NCI-H2029 (cell line): ENCODE results near the gene RPL9.
"Not testable (repeated sequence)": the region's sequence is repeated elsewhere in the genome, so short reads cannot be mapped to it uniquely, and the experiment has no call there.

Experiments
- DNase-seq: peaks from one replicate; lab custom pipeline; 2025; lab: John Stamatoyannopoulos, UW

RPL9 gene

DNA sequence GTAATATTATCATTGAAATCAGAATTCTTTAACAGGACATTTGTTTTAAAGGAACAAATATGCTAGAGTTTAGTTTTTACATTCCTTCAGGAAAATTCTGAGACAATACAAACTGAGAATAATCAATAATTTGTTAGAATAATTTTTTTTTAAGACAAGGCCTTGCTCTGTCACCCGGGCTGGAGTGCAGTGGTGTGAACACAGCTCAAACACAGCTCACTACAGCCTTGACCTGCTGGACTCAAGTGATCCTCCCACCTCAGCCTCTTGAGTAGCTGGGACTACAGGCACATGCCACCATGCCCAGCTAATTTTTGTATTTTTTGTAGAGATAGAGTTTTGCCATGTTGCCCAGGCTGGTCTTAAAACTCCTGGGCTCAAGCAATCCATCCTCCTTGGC lies 33.4 kb downstream of the RPL9 start:
- DNase-seq: not testable (repeated sequence)

DNA sequence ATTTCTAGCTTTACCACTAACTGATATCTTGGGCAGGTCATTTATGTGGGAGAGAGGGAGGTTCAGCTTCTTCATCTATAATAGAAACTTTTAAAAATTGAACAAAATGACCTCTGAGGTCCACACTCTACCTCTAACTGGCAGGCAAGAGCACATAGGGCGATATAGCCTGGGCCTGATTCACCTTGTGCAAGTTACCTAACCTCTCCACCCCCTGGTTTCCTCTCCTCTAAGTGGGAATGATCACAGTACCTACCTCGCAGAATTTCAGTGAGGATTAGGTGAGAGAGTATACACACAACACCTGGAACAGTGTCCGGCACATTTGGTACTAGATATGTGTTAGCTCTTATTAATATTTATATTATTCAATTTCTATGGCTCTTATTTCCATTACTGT lies 36.5 kb downstream of the RPL9 start:
- no peak for DNase-seq

DNA sequence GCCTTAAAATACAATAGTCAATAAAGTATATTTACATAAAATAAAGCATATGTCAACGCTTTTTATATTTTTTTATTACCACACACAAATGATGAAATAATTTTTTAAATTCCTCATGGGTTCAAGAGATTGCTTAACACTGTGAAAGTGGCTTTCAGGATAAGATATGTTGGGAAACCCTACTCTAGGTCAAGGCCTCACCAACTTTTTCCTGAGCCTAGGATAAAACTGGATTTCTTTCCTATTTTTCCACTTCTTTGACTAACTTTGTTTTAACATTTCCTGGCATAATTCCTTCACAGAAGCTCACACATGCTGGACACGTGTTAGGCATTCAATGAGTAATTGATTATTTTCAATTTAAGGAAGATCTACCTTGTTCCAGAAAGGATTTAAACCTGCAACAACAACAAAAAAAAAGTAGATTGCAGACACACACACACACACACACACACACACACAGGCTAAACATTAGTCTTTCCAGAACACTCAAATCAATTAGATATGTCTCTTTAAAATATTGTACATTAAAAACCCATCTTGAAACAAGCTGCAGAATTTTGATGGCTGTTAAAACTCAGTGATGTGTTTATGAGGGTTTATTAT lies 42.9 kb downstream of the RPL9 start:
- no peak for DNase-seq

DNA sequence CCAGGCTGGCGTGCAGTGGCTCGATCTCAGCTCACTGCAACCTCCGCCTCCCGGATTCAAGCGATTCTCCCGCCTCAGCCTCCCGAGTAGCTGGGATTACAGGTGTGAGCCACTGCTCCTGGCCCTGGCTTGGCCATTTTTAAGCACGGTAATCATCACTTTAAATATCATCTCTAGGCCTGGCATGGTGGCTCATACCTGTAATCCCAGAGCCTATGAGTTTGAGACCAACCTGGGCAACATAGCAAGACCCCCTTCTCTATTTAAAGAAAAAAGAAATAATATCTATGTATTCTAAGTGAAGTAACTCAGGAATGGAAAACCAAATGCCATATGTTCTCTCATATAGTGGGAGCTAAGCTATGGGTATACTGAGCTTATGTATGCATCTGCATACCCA lies 47.2 kb downstream of the RPL9 start:
- DNase-seq: not testable (repeated sequence)

DNA sequence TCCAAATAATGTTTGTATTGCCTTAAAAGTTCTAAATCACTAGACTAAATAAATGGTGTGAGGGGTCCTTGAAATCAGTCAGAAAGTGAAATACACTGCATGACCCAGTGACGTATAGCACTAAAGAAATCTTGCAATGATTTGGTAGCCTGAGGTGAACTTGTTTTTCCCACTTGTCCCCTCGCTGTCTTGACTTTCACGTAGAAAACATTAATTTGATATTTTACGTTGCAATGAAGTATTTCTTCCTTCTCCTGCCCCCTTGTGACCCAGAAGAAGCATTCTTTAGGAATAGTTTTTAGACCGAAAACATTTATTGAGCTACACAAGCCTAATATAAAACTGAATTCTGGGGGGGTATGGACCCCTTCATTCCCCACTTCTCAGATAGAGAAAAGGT lies 48.3 kb downstream of the RPL9 start:
- no peak for DNase-seq

DNA sequence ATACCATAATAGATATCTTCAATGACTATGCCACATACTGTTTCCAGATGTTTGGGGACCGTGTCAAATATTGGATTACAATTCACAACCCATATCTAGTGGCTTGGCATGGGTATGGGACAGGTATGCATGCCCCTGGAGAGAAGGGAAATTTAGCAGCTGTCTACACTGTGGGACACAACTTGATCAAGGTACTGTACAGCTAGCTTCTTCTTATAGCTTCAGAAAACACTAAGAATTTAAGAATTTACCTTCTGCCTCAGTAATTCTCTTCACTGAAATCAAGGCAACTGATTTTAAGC lies 51.2 kb downstream of the RPL9 start:
- DNase-seq: no peak

DNA sequence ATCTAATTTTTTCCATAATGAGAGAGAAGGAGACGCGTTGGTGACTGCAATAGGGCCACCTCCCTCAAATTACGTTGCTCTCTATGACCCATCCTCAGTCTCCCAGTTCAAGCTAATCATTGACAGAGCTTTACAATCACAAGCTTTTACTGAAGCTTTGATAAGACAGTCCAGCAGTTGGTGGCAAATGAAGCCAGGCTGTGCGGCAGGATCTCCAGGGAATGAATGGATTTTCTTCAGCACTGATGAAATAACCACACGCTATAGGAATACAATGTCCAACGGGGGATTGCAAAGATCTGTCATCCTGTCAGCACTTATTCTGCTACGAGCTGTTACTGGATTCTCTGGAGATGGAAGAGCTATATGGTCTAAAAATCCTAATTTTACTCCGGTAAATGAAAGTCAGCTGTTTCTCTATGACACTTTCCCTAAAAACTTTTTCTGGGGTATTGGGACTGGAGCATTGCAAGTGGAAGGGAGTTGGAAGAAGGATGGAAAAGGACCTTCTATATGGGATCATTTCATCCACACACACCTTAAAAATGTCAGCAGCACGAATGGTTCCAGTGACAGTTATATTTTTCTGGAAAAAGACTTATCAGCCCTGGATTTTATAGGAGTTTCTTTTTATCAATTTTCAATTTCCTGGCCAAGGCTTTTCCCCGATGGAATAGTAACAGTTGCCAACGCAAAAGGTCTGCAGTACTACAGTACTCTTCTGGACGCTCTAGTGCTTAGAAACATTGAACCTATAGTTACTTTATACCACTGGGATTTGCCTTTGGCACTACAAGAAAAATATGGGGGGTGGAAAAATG lies 51.7 kb downstream of the RPL9 start, which contains the start of gene KLB:
Gene KLB, plus strand, starts transcription at position 168 of the 821 bp plus-strand sequence. Its CDS starts 20 bp downstream, at position 188.
- no peak for DNase-seq
